Measurements from ENCODE around the gene SERPINE2.

DNA sequence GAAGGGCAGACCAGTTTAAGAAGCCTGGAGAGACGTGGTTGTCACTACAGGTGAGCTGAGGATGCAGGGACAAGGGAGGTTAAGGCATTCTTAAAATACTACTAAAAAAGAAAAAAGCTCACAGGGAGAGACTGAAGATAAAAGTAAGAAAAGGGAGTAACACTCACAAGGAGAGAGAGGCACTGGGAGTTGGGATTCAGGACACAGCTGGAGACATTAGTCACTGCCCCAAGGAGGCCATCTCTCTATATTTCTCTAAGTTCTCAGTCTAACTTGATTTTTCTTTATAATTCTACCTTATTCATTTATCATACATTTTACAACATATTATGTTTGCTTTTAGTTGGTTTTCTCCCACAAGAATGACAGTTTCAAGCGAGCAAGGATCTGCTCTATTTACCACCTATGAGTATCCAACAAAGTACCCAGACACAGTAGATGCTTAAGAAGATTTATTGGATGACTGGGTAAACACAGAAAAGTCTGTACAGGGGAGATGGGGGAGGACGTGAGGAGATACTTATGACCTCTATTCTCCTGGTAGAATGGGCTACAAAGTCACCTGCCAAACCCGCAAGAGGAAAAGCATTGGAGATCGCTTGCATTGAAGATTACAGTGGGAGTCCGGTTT lies 2.2 kb downstream of the SERPINE2 start:
- TF ChIP-seq, protein P1, sequence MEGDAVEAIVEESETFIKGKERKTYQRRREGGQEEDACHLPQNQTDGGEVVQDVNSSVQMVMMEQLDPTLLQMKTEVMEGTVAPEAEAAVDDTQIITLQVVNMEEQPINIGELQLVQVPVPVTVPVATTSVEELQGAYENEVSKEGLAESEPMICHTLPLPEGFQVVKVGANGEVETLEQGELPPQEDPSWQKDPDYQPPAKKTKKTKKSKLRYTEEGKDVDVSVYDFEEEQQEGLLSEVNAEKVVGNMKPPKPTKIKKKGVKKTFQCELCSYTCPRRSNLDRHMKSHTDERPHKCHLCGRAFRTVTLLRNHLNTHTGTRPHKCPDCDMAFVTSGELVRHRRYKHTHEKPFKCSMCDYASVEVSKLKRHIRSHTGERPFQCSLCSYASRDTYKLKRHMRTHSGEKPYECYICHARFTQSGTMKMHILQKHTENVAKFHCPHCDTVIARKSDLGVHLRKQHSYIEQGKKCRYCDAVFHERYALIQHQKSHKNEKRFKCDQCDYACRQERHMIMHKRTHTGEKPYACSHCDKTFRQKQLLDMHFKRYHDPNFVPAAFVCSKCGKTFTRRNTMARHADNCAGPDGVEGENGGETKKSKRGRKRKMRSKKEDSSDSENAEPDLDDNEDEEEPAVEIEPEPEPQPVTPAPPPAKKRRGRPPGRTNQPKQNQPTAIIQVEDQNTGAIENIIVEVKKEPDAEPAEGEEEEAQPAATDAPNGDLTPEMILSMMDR (IDR thresholded peaks at IDR 0.05): no peak
- TF ChIP-seq POLR2A (IDR thresholded peaks at IDR 0.05): no peak

Measured in heart left ventricle (tissue), 13 donors.